CD14-positive monocyte (primary cell): ENCODE measurements around the gene IMP3. TPM values are rescaled to one million over a fixed set of nuclear protein-coding genes. Genes with fewer than 3 reads are reported as not detected.

ENCODE experiments used
- DNase-seq, 3 donors: peaks; one replicate each; pipeline ENCODE4 v3.0.0-alpha.2; 2011 to 2022
- H2AFZ ChIP-seq: 2 replicates; pipeline ENCODE4 v1.6.0; 2012; ENCODE audit warnings: mild to moderate bottlenecking, low read depth, low read length, inconsistent platforms; ENCODE audit not compliant: insufficient read depth, poor library complexity, severe bottlenecking
- H3K27ac ChIP-seq, 2 donors: 1 replicate in 1 of 2; 2 replicates in 1 of 2; pipeline ENCODE4 v1.5.1; 2012 to 2013; ENCODE audit warnings: low read length in 2 of 2, control low read depth in 1 of 2, inconsistent platforms in 1 of 2, low read depth in 1 of 2, mild to moderate bottlenecking in 1 of 2
- H3K27me3 ChIP-seq, 2 donors: one replicate each; pipeline versions ENCODE4 v1.6.0 to v1.6.1; 2011 to 2013; ENCODE audit warnings: low read length in 2 of 2; ENCODE audit not compliant: control insufficient read depth in 2 of 2, insufficient read depth in 2 of 2
- H3K36me3 ChIP-seq, 2 donors: replicated peaks in 1 of 2; 1 replicate in 1 of 2; 2 replicates in 1 of 2; pipeline versions ENCODE4 v1.5.1 to v1.6.1; 2012 to 2013; ENCODE audit warnings: low read length in 2 of 2, control low read depth in 1 of 2, inconsistent platforms in 1 of 2, mild to moderate bottlenecking in 1 of 2; ENCODE audit not compliant: insufficient read depth in 2 of 2, control insufficient read depth in 1 of 2
- H3K4me1 ChIP-seq, 2 donors: 1 replicate in 1 of 2; 2 replicates in 1 of 2; pipeline versions ENCODE4 v1.5.1 to v1.6.1; 2012 to 2013; ENCODE audit warnings: low read length in 2 of 2, control low read depth in 1 of 2, inconsistent platforms in 1 of 2, mild to moderate bottlenecking in 1 of 2, moderate library complexity in 1 of 2; ENCODE audit not compliant: insufficient read depth in 2 of 2, control insufficient read depth in 1 of 2
- H3K4me2 ChIP-seq: replicated peaks from 2 replicates; pipeline ENCODE3; 2012; ENCODE audit warnings: low read length, moderate library complexity, mild to moderate bottlenecking; ENCODE audit not compliant: poor library complexity, severe bottlenecking; ENCODE audit errors: extremely low read depth
- H3K4me3 ChIP-seq, 3 experiments: fragments of 200-600 bp in 1 of 3; sonication (generic) in 1 of 3; replicated peaks in 1 of 3; 1 replicate in 2 of 3; 2 replicates in 1 of 3; pipeline ENCODE4 v1.5.1; 2011 to 2013; ENCODE audit warnings: low read length in 3 of 3, mild to moderate bottlenecking in 3 of 3, control low read depth in 2 of 3, low read depth in 2 of 3, inconsistent platforms in 1 of 3, moderate library complexity in 1 of 3
- H3K79me2 ChIP-seq: 2 replicates; pipeline ENCODE4 v1.6.0; 2012; ENCODE audit warnings: mild to moderate bottlenecking, control low read depth, inconsistent platforms, low read length, moderate library complexity; ENCODE audit not compliant: insufficient read depth
- H3K9ac ChIP-seq: 2 replicates; pipeline ENCODE4 v1.6.0; 2017; ENCODE audit warnings: low read length, mild to moderate bottlenecking; ENCODE audit not compliant: insufficient read depth, poor library complexity, severe bottlenecking
- H3K9me3 ChIP-seq, 2 donors: replicated peaks in 1 of 2; 1 replicate in 1 of 2; 2 replicates in 1 of 2; pipeline versions ENCODE4 v1.5.1 to v1.6.1; 2012 to 2013; ENCODE audit warnings: low read length in 2 of 2, control low read depth in 1 of 2; ENCODE audit not compliant: control insufficient read depth in 1 of 2, insufficient read depth in 1 of 2
- H4K20me1 ChIP-seq: 2 replicates; pipeline ENCODE4 v1.6.0; 2012; ENCODE audit warnings: mild to moderate bottlenecking, low read length, control low read depth, moderate library complexity; ENCODE audit not compliant: insufficient read depth
- H3K27ac Mint-ChIP-seq, 7 donors: one replicate each; pipeline ENCODE4 v1.8.0; 2020; ENCODE audit warnings: mild to moderate bottlenecking in 7 of 7, mixed read lengths in 7 of 7, moderate library complexity in 6 of 7, inconsistent platforms in 2 of 7
- H3K27me3 Mint-ChIP-seq, 3 donors: one replicate each; pipeline ENCODE4 v1.8.0; 2021 to 2022; ENCODE audit warnings: low read depth in 3 of 3, mild to moderate bottlenecking in 3 of 3, mixed read lengths in 3 of 3, moderate library complexity in 3 of 3, inconsistent platforms in 1 of 3
- H3K36me3 Mint-ChIP-seq, 2 donors: one replicate each; pipeline ENCODE4 v1.8.0; 2020; ENCODE audit warnings: mixed read lengths in 2 of 2, inconsistent platforms in 1 of 2, mild to moderate bottlenecking in 1 of 2
- H3K4me1 Mint-ChIP-seq: one replicate; pipeline ENCODE4 v1.8.0; 2020; ENCODE audit warnings: mild to moderate bottlenecking, mixed read lengths
- H3K4me3 Mint-ChIP-seq, 2 donors: one replicate each; pipeline ENCODE4 v1.8.0; 2020; ENCODE audit warnings: mild to moderate bottlenecking in 2 of 2, mixed read lengths in 2 of 2, moderate library complexity in 1 of 2
- H3K9me3 Mint-ChIP-seq, 7 donors: one replicate each; pipeline ENCODE4 v1.8.0; 2020 to 2022; ENCODE audit warnings: mixed read lengths in 7 of 7, mild to moderate bottlenecking in 6 of 7, moderate library complexity in 6 of 7, inconsistent platforms in 2 of 7
- WGBS: methylation state at CpG from one replicate; pipeline ENCODE4 v1.1.5; 2013; ENCODE audit warnings: missing lambda C conversion rate; ENCODE audit not compliant: insufficient coverage; 5-methylcytosine and 5-hydroxymethylcytosine counted together
- intact Hi-C, 2 donors: fragments of 100-400 bp; cut with micrococcal nuclease; formaldehyde crosslinking; loops; one replicate each; pipeline versions ENCODE4 v1.15.0 to v1.15.1; 2023
- polyA plus RNA-seq, 3 donors: library from polyadenylated mRNA; depleted of rRNA in 1 of 3; unstranded in 2 of 3; stranded (reverse) in 1 of 3; fragments of 300-500 nt in 2 of 3; fragments of >200 nt in 1 of 3; fragmentation: Illumina TruSeq in 2 of 3; gene quantifications; 1 replicate in 2 of 3; 2 replicates in 1 of 3; pipeline ENCODE4 v1.2.3, GENCODE V29; 2012 to 2021
- TF ChIP-seq, protein P1 (sequence below): fragments of 200-600 bp; IDR thresholded peaks from one replicate; pipeline ENCODE4 v1.8.0; 2022; ENCODE audit warnings: antibody characterized with exemption, mild to moderate bottlenecking

Gene IMP3
- polyA plus RNA-seq, 3 donors: 36.7 to 119 (median 99.3) TPM

GRCh38 chr15:75685195-75685594 lies 45.2 kb upstream of the IMP3 start:
- no peak overlapping the region for H3K4me3 Mint-ChIP-seq
- H3K9me3 ChIP-seq: no peaks in the 10 kb centered on the region
- peaks cover 0 to 2% (median 0%) of the 10 kb centered on the region in 7 donors for H3K9me3 Mint-ChIP-seq
- no peak overlapping the region for H3K4me2 ChIP-seq
- no peak overlapping the region for H2AFZ ChIP-seq
- H4K20me1 ChIP-seq: no peaks in the 10 kb centered on the region
- H3K27ac Mint-ChIP-seq: no peak overlapping the region
- H3K79me2 ChIP-seq: no peaks in the 10 kb centered on the region
- no peaks in the 10 kb centered on the region for H3K36me3 Mint-ChIP-seq
- H3K4me3 ChIP-seq: no peak overlapping the region
- no peaks in the 10 kb centered on the region for H3K36me3 ChIP-seq
- peaks cover 5 to 11% (median 10%) of the 10 kb centered on the region in 3 donors for H3K27me3 Mint-ChIP-seq
- no peak overlapping the region for H3K27ac ChIP-seq
- no peak for DNase-seq
- no peaks in the 10 kb centered on the region for H3K4me1 Mint-ChIP-seq
- no peaks in the 10 kb centered on the region for H3K27me3 ChIP-seq
- TF ChIP-seq, protein P1, sequence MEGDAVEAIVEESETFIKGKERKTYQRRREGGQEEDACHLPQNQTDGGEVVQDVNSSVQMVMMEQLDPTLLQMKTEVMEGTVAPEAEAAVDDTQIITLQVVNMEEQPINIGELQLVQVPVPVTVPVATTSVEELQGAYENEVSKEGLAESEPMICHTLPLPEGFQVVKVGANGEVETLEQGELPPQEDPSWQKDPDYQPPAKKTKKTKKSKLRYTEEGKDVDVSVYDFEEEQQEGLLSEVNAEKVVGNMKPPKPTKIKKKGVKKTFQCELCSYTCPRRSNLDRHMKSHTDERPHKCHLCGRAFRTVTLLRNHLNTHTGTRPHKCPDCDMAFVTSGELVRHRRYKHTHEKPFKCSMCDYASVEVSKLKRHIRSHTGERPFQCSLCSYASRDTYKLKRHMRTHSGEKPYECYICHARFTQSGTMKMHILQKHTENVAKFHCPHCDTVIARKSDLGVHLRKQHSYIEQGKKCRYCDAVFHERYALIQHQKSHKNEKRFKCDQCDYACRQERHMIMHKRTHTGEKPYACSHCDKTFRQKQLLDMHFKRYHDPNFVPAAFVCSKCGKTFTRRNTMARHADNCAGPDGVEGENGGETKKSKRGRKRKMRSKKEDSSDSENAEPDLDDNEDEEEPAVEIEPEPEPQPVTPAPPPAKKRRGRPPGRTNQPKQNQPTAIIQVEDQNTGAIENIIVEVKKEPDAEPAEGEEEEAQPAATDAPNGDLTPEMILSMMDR: no peak
- no peak overlapping the region for H3K9ac ChIP-seq
- H3K4me1 ChIP-seq: no peaks in the 10 kb centered on the region
- 76% methylated on average over 10 of the region's 12 CpGs for WGBS
- intact Hi-C loops: loop anchor here (5.0 to 10.0 kb wide), 3 partner anchors 37 to 180 kb away; a partner anchor contains a TSS

DNA sequence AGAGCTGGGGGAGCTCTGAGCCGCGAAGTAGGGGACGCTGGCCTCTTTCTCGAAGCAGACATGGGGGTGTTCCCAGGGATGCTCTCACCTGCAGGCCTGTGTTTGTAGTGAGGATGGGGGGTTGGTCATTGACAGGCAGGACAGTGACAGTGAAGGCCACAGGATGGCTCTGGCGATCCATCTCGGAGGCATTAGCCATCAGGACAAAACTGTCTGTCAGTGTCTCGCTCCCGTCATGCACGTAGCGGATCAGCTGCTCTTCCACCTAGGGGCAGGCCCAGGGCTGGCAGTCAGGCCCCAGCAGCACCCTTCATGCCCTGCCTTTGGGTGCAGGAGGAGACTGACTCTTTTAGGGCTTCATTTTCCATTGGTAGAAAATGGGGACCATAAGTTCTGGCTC lies 44.6 kb upstream of the IMP3 start:
- no peak for DNase-seq
- Histone ChIP-seq H4K20me1 (no peaks in the 10 kb centered on the region), H3K27ac (no peak overlapping the region), H3K4me3 (no peak overlapping the region), H3K27me3 (no peaks in the 10 kb centered on the region), H3K9me3 (no peaks in the 10 kb centered on the region), H3K4me2 (no peak overlapping the region), H3K79me2 (no peaks in the 10 kb centered on the region), H3K4me1 (no peaks in the 10 kb centered on the region), H3K9ac (no peak overlapping the region), H3K36me3 (no peaks in the 10 kb centered on the region), H2AFZ (no peak overlapping the region)
- Mint-ChIP-seq H3K4me3 (peak overlapping the region in 1 of 2 donors; percentile 65), H3K9me3 (peaks cover 0 to 2% (median 0%) of the 10 kb centered on the region in 7 donors), H3K4me1 (no peaks in the 10 kb centered on the region), H3K36me3 (no peaks in the 10 kb centered on the region), H3K27ac (no peak overlapping the region), H3K27me3 (peaks cover 5 to 11% (median 10%) of the 10 kb centered on the region in 3 donors)
- WGBS: 95% methylated on average over 7 of the region's 10 CpGs
- intact Hi-C loops: loop anchor here (5.0 to 10.0 kb wide), 3 partner anchors 38 to 180 kb away; a partner anchor contains a TSS
- TF ChIP-seq, protein P1: no peak
